Epithelial cell of esophagus (primary cell): ENCODE data around the gene CDH13.

Experiments
- DNase-seq: peaks from one replicate; pipeline ENCODE4 v3.0.0; 2010; ENCODE audit warnings: low read depth
- H3K4me3 ChIP-seq: 2 replicates; pipeline ENCODE4 v1.5.1; 2011; ENCODE audit warnings: mild to moderate bottlenecking, low read length, control low read depth
- TF ChIP-seq, protein P1 (sequence below): IDR thresholded peaks from 2 replicates; pipeline ENCODE4 v1.5.1; 2011; ENCODE audit warnings: low read depth, mild to moderate bottlenecking, low read length, control low read depth, inconsistent platforms; ENCODE audit not compliant: insufficient read depth; ENCODE audit errors: missing control alignments

The CDH13 gene

DNA sequence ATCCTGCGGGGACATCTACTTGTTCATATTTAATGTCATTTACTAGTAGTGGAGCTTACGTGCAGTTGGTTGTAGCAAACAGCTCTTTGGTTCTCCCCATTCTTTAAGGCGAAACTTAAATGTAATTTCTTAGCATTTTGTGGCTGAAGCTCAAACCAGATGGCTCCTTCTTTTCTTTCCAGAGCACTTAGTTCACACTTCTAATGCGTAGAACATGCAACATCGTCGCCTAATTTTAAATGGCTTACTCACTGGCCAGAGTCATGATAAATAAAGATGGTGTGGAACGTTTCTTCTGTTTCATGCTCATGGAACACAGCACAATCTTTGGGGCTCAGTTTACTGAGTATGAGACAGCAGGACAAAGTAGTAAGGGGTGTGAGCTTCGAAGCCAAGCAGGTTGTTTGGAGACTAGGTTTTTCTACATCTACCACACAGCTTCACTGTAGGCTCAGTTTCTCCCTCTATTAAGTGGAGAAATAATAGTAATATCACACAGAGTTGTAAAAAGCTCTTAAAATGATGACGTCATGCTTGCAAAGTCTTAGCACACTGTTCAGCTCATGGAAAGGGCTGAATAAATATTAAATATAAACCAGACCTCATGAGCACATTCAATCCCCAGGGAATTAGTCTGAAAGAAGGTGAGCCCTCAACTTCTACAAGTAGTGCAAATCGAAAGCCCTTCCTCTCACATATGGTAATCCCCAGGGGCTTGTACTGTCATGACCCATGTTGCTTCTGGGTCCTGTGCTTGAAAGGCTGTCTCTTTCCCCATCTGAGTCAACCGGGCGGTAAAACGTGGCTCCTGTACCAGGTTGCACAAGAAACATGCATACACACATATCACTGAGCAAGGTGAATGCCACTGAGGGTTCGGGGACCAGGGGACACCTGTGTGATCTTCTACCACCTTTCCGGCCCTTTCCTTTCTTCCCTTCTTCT is 384.3 kb downstream of the CDH13 start:
- DNase-seq: peak; percentile 9
- TF ChIP-seq, protein P1, sequence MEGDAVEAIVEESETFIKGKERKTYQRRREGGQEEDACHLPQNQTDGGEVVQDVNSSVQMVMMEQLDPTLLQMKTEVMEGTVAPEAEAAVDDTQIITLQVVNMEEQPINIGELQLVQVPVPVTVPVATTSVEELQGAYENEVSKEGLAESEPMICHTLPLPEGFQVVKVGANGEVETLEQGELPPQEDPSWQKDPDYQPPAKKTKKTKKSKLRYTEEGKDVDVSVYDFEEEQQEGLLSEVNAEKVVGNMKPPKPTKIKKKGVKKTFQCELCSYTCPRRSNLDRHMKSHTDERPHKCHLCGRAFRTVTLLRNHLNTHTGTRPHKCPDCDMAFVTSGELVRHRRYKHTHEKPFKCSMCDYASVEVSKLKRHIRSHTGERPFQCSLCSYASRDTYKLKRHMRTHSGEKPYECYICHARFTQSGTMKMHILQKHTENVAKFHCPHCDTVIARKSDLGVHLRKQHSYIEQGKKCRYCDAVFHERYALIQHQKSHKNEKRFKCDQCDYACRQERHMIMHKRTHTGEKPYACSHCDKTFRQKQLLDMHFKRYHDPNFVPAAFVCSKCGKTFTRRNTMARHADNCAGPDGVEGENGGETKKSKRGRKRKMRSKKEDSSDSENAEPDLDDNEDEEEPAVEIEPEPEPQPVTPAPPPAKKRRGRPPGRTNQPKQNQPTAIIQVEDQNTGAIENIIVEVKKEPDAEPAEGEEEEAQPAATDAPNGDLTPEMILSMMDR: no peak
- no peak overlapping the region for H3K4me3 ChIP-seq

DNA sequence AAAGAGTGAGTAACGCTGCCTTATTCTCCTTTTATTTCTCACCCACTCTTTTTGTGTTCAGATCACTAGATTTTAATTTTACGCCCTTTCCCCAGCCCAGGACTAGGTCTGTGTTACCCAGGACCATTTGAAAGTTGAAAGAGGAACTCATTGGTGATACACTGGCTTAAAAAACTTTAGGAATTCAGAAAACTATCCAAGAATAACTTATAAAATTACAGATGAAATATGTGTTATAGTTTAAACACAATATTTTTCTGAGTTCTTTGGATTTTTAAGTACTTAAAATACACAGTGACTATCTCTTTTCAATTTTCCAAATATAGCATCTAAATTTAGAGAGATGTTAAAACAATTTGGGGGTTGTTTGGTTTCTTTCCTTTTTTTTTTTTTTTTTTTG is 385.2 kb downstream of the CDH13 start:
- no peak for DNase-seq
- TF ChIP-seq, protein P1: no peak
- no peak overlapping the region for H3K4me3 ChIP-seq

DNA sequence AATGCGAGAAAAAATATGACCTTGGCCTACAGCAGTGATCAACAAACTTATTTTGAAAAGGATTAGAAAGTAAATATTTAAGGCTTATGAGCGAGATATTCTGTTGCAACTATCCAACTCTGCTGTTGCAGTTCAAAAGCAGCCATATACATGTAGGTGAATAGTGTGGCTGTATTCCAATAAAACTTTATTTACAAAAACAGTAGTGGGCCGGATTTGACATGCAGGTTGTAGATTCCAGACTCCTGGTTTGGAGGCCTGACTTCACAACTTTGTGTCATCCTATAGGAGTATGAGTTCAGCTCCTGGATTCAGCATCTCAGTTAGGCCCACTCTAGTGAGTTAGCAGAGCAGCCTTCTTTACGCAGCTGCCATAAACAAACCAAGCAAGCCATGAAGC is 386.3 kb downstream of the CDH13 start:
- H3K4me3 ChIP-seq: no peak overlapping the region
- DNase-seq: no peak
- TF ChIP-seq, protein P1: no peak

GRCh38 chr16:83019963-83020362 is 393.2 kb downstream of the CDH13 start:
- H3K4me3 ChIP-seq: no peak overlapping the region
- DNase-seq: no peak
- TF ChIP-seq, protein P1: no peak

GRCh38 chr16:83021045-83021444 is 394.3 kb downstream of the CDH13 start:
- DNase-seq: no peak
- TF ChIP-seq, protein P1: no peak
- no peak overlapping the region for H3K4me3 ChIP-seq

GRCh38 chr16:83021746-83022145 is 395.0 kb downstream of the CDH13 start:
- TF ChIP-seq, protein P1: no peak
- no peak overlapping the region for H3K4me3 ChIP-seq
- DNase-seq: no peak
